Daoy (cell line): ENCODE data around the gene SLC27A2. TPM values are rescaled to one million over a fixed set of nuclear protein-coding genes. Genes with fewer than 3 reads are reported as not detected.

ENCODE experiments used
- DNase-seq: peaks from one replicate; pipeline ENCODE4 v3.0.0-alpha.2; 2015; ENCODE audit warnings: low read depth
- total RNA-seq: library from RNA; depleted of rRNA; stranded (reverse); fragments of >200 nt; shearing (Covaris generic); gene quantifications from 2 replicates; pipeline ENCODE4 v1.2.3, GENCODE V29; 2014; rRNA removed

The SLC27A2 gene
- total RNA-seq, 1 experiment from 2014 or later: 1.3 TPM

DNA sequence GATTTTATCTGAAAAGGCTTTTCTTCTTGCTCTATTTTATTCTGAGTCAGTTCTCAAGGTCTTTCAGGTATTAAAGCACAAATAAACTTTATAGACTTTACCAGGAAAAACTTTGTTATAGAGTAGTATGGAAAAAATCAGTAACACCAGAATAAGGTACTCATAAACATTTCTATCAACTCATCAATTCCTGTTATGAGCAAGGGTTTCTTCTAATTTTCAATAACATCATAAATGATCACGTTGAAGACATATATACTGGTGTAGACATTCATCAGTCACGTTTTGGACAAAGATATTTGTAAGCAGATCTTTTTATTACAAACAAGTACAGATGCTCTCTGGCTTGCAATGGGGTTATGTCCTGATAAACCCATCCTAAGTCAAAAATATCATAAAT lies 93.1 kb downstream of the SLC27A2 start:
- DNase-seq: no peak

- DNase-seq: no peak
Measured at GRCh38 chr15:50275908-50276307, 93.9 kb downstream of the SLC27A2 start.

DNA sequence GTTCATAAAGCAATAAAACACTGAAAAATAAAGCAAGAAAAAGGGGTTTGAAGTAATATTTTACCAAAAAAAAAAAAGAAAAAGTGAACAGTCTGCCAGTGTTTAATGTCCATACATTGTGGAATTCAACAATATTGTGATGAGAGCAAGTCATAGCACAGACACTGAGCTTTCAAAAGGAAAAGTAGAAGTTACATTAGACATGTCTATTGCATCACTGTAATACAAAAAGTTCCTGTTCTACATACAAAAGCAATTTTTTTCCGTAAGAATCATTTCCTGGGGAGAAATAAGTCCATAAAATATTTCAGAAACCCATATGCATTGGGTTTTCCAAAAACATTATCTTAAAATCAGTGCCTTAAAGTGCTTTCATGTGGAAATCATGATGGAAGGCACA lies 95.4 kb downstream of the SLC27A2 start:
- DNase-seq: no peak

GRCh38 chr15:50278496-50278895 lies 96.5 kb downstream of the SLC27A2 start:
- DNase-seq: no peak

GRCh38 chr15:50280271-50280670 lies 98.3 kb downstream of the SLC27A2 start:
- DNase-seq: peak; percentile 42

DNA sequence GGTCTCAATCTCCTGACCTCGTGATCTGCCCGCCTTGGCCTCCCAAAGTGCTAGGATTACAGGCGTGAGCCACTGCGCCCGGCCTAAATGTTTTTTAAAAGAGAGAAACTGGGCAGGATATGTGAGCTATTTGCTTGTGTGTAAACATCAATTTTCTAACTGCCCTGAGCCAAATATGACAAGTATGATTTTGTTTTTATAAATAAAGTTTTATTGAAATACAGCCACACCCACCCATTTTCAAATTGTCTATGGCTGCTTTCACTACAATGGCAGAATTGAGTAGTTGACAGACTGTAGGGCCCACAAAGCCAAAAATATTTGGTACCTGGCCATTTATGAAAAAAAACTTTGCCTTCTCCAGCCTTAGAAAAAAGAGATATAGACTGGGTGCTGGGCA lies 99.4 kb downstream of the SLC27A2 start:
- no peak for DNase-seq

Other genes starting within 250 kb of the SLC27A2 start
- not detected in 2 replicates for gene ATP8B4, start 63.0 kb upstream of the SLC27A2 start, total RNA-seq
- gene HDC, start 83.5 kb downstream of the SLC27A2 start, total RNA-seq: not detected in 2 replicates
- 75.3 and 91.7 TPM in 2 replicates for gene GABPB1, start 173.0 kb downstream of the SLC27A2 start, total RNA-seq
- gene USP8, start 242.2 kb downstream of the SLC27A2 start, total RNA-seq: 93.2 and 112 TPM in 2 replicates